HG02610 (cell line): ENCODE measurements around the gene WDR18.

Experiments
- ATAC-seq: cut with Tn5 transposase; IDR thresholded peaks from one replicate; pipeline ENCODE4 v1.9.1; 2021; ENCODE audit warnings: mild to moderate bottlenecking, moderate library complexity; ENCODE audit not compliant: unreplicated experiment

The WDR18 gene

GRCh38 chr19:991174-991931 is 7.2 kb downstream of the WDR18 start:
- no peak for ATAC-seq

GRCh38 chr19:991932-992669 is 8.0 kb downstream of the WDR18 start:
- ATAC-seq: no peak

- no peak for ATAC-seq
Observed at GRCh38 chr19:992670-993055, 8.5 kb downstream of the WDR18 start.

GRCh38 chr19:993361-993830 is 9.3 kb downstream of the WDR18 start:
- no peak for ATAC-seq

GRCh38 chr19:993831-994393 is 9.8 kb downstream of the WDR18 start:
- no peak for ATAC-seq

GRCh38 chr19:994516-994915 is 10.4 kb downstream of the WDR18 start:
- no peak for ATAC-seq

- ATAC-seq: no peak
Observed at GRCh38 chr19:995051-995827, 11.1 kb downstream of the WDR18 start.

- no peak for ATAC-seq
Observed at GRCh38 chr19:996051-996838, 12.1 kb downstream of the WDR18 start.

GRCh38 chr19:998064-998463 is 13.9 kb downstream of the WDR18 start:
- ATAC-seq: no peak

- no peak for ATAC-seq
Observed at GRCh38 chr19:999379-999719, 15.2 kb downstream of the WDR18 start.

GRCh38 chr19:1000095-1000494 is 15.9 kb downstream of the WDR18 start, which contains the start of gene GRIN3B:
TSS of gene GRIN3B (plus strand) at chr19:1000419. CDS start at chr19:1000438, 19 bp downstream.
- no peak for ATAC-seq

GRCh38 chr19:1000591-1001537 is 16.7 kb downstream of the WDR18 start:
- ATAC-seq: no peak

GRCh38 chr19:1001538-1002166 is 17.5 kb downstream of the WDR18 start:
- ATAC-seq: no peak

GRCh38 chr19:1002600-1002999 is 18.5 kb downstream of the WDR18 start:
- ATAC-seq: no peak

- no peak for ATAC-seq
Observed at GRCh38 chr19:1003283-1003682, 19.1 kb downstream of the WDR18 start.

- ATAC-seq: no peak
Observed at GRCh38 chr19:1004204-1004802, 20.2 kb downstream of the WDR18 start.

- ATAC-seq: no peak
Observed at GRCh38 chr19:1004803-1005664, 20.9 kb downstream of the WDR18 start.
